ENCODE data around the gene GSTA2. TPM values are rescaled to one million over a fixed set of nuclear protein-coding genes. Genes with fewer than 3 reads are reported as not detected.

GSTA2 gene
- total and polyA plus RNA-seq, 10 of the 15 experiments (the other 5 are each of a cell fraction or from before 2014, with no cell fraction given): not detected

DNA sequence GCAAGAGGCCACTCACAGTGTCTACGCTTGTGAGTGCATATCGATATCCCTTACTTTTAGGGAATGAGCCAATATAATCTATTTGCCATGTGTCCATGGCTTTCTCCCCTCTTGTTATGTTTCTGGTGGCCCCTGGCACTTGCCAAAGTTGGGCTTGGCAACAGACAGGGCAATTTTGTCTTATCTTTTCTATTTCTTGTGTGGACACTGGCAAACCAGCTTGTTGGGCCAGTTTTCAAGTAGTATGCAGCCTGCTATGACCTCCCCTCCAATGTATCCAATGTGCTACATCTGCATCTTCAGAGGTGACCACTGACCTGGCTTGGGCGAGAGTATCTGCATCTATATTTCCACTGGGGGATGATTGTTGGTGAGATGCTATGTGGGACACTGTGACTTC is 29.2 kb downstream of the GSTA2 start:
- no peak overlapping the region for H3K4me3 ChIP-seq
- H3K27me3 ChIP-seq (replicated peaks in 1 of 2; ENCODE audit: control insufficient read depth in 2 of 2, insufficient read depth in 2 of 2, low read length in 1 of 2): no peaks in the 10 kb centered on the region; a peak in 1 of 4 replicates
- no peak overlapping the region for H2AFZ ChIP-seq (ENCODE audit: control insufficient read depth, low read depth, low read length)
- H3K27ac ChIP-seq (ENCODE audit: control insufficient read depth, insufficient read depth): no peak overlapping the region
- TF ChIP-seq, protein P1, sequence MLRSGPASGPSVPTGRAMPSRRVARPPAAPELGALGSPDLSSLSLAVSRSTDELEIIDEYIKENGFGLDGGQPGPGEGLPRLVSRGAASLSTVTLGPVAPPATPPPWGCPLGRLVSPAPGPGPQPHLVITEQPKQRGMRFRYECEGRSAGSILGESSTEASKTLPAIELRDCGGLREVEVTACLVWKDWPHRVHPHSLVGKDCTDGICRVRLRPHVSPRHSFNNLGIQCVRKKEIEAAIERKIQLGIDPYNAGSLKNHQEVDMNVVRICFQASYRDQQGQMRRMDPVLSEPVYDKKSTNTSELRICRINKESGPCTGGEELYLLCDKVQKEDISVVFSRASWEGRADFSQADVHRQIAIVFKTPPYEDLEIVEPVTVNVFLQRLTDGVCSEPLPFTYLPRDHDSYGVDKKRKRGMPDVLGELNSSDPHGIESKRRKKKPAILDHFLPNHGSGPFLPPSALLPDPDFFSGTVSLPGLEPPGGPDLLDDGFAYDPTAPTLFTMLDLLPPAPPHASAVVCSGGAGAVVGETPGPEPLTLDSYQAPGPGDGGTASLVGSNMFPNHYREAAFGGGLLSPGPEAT (IDR thresholded peaks at IDR 0.05; ENCODE audit: low read depth): no peak
- TF ChIP-seq, protein P2, sequence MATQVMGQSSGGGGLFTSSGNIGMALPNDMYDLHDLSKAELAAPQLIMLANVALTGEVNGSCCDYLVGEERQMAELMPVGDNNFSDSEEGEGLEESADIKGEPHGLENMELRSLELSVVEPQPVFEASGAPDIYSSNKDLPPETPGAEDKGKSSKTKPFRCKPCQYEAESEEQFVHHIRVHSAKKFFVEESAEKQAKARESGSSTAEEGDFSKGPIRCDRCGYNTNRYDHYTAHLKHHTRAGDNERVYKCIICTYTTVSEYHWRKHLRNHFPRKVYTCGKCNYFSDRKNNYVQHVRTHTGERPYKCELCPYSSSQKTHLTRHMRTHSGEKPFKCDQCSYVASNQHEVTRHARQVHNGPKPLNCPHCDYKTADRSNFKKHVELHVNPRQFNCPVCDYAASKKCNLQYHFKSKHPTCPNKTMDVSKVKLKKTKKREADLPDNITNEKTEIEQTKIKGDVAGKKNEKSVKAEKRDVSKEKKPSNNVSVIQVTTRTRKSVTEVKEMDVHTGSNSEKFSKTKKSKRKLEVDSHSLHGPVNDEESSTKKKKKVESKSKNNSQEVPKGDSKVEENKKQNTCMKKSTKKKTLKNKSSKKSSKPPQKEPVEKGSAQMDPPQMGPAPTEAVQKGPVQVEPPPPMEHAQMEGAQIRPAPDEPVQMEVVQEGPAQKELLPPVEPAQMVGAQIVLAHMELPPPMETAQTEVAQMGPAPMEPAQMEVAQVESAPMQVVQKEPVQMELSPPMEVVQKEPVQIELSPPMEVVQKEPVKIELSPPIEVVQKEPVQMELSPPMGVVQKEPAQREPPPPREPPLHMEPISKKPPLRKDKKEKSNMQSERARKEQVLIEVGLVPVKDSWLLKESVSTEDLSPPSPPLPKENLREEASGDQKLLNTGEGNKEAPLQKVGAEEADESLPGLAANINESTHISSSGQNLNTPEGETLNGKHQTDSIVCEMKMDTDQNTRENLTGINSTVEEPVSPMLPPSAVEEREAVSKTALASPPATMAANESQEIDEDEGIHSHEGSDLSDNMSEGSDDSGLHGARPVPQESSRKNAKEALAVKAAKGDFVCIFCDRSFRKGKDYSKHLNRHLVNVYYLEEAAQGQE (IDR thresholded peaks at IDR 0.05; ENCODE audit: low read depth, low read length): no peak
- TF ChIP-seq EED (IDR thresholded peaks at IDR 0.05; ENCODE audit: low read depth): no peak
- TF ChIP-seq CHD1 (IDR thresholded peaks at IDR 0.05; ENCODE audit: low read depth, low read length): no peak
- no peak for TF ChIP-seq ZZZ3 (IDR thresholded peaks at IDR 0.05; ENCODE audit: control insufficient read depth, insufficient read length, low read depth)
- TF ChIP-seq ATF7 (IDR thresholded peaks at IDR 0.05; ENCODE audit: low read depth): no peak
- TF ChIP-seq, protein P3, sequence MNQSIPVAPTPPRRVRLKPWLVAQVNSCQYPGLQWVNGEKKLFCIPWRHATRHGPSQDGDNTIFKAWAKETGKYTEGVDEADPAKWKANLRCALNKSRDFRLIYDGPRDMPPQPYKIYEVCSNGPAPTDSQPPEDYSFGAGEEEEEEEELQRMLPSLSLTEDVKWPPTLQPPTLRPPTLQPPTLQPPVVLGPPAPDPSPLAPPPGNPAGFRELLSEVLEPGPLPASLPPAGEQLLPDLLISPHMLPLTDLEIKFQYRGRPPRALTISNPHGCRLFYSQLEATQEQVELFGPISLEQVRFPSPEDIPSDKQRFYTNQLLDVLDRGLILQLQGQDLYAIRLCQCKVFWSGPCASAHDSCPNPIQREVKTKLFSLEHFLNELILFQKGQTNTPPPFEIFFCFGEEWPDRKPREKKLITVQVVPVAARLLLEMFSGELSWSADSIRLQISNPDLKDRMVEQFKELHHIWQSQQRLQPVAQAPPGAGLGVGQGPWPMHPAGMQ (IDR thresholded peaks at IDR 0.05; ENCODE audit: borderline replicate concordance): no peak
- TF ChIP-seq GATAD2B (conservative IDR thresholded peaks at IDR 0.05; ENCODE audit: low read depth): no peak
- no peak for TF ChIP-seq IKZF1 (conservative IDR thresholded peaks at IDR 0.05)
- TF ChIP-seq, protein P4, sequence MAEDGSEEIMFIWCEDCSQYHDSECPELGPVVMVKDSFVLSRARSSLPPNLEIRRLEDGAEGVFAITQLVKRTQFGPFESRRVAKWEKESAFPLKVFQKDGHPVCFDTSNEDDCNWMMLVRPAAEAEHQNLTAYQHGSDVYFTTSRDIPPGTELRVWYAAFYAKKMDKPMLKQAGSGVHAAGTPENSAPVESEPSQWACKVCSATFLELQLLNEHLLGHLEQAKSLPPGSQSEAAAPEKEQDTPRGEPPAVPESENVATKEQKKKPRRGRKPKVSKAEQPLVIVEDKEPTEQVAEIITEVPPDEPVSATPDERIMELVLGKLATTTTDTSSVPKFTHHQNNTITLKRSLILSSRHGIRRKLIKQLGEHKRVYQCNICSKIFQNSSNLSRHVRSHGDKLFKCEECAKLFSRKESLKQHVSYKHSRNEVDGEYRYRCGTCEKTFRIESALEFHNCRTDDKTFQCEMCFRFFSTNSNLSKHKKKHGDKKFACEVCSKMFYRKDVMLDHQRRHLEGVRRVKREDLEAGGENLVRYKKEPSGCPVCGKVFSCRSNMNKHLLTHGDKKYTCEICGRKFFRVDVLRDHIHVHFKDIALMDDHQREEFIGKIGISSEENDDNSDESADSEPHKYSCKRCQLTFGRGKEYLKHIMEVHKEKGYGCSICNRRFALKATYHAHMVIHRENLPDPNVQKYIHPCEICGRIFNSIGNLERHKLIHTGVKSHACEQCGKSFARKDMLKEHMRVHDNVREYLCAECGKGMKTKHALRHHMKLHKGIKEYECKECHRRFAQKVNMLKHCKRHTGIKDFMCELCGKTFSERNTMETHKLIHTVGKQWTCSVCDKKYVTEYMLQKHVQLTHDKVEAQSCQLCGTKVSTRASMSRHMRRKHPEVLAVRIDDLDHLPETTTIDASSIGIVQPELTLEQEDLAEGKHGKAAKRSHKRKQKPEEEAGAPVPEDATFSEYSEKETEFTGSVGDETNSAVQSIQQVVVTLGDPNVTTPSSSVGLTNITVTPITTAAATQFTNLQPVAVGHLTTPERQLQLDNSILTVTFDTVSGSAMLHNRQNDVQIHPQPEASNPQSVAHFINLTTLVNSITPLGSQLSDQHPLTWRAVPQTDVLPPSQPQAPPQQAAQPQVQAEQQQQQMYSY (CRISPR knock-in tag; IDR thresholded peaks at IDR 0.05): no peak
- no peak for TF ChIP-seq JUND (IDR thresholded peaks at IDR 0.05; ENCODE audit: low read depth, low read length)
- no peak for TF ChIP-seq TCF12 (IDR thresholded peaks at IDR 0.05; ENCODE audit: low read depth, low read length)
- TF ChIP-seq ESRRA (IDR thresholded peaks at IDR 0.05; ENCODE audit: low read length): no peak
- TF ChIP-seq CHD2 (IDR thresholded peaks at IDR 0.05; ENCODE audit: borderline replicate concordance, low read depth, low read length): no peak
- WGBS (ENCODE audit: insufficient coverage, insufficient replicate concordance, low lambda C conversion rate, missing lambda C conversion rate): 42% methylated on average over 3 of the region's 3 CpGs
- in situ Hi-C loops (cut with MboI) (no loop called here), intact Hi-C loops (cut with micrococcal nuclease; ENCODE audit: unreplicated experiment) (no loop called here)
- FAIRE-seq (no peak), ATAC-seq (no peak), DNase-seq (ENCODE audit: low read depth, low spot score) (no peak)
- no peak overlapping the region for H3K4me2 ChIP-seq (ENCODE audit: control insufficient read depth, insufficient read depth)
- no peaks in the 10 kb centered on the region for H3K9me3 ChIP-seq (replicated peaks; ENCODE audit: control insufficient read depth, insufficient read depth, low read length)
- ChIA-PET CTCF (interaction anchor here (1.2 to 2.3 kb wide), 2 partner anchors 10 to 329 kb away, joined by 3 to 11 read pairs; no protein-coding TSS in a partner anchor), SMC1A (ENCODE audit: uncharacterized antibody, unreplicated experiment) (no interaction called here), RAD21 (ENCODE audit: unreplicated experiment) (no interaction called here), POLR2A (no interaction called here)
- no peaks in the 10 kb centered on the region for H4K20me1 ChIP-seq (ENCODE audit: control insufficient read depth, insufficient read depth)
- H3K4me1 ChIP-seq (ENCODE audit: control insufficient read depth, insufficient read depth, low read length): no peaks in the 10 kb centered on the region
- BruUV-seq (replicated peaks): no TSS peak
- H3K36me3 ChIP-seq (ENCODE audit: control insufficient read depth in 2 of 2, insufficient read depth in 2 of 2, low read length in 1 of 2): no peaks in the 10 kb centered on the region
- H3K79me2 ChIP-seq (ENCODE audit: control insufficient read depth, insufficient read depth, low read length): no peaks in the 10 kb centered on the region
- H3K9ac ChIP-seq (ENCODE audit: control insufficient read depth, insufficient read depth, low read length): no peak overlapping the region
